ENCODE measurements around the gene C2orf42.
A peak's percentile ranks its signal among the peaks of the same experiment; 100 is the strongest.

- no peak for TF ChIP-seq USF1 (IDR thresholded peaks at IDR 0.05)
- no peak for TF ChIP-seq YY1 (IDR thresholded peaks at IDR 0.05; ENCODE audit: low read depth)
- TF ChIP-seq EGR1 (IDR thresholded peaks at IDR 0.05): no peak
- TF ChIP-seq, protein P1, sequence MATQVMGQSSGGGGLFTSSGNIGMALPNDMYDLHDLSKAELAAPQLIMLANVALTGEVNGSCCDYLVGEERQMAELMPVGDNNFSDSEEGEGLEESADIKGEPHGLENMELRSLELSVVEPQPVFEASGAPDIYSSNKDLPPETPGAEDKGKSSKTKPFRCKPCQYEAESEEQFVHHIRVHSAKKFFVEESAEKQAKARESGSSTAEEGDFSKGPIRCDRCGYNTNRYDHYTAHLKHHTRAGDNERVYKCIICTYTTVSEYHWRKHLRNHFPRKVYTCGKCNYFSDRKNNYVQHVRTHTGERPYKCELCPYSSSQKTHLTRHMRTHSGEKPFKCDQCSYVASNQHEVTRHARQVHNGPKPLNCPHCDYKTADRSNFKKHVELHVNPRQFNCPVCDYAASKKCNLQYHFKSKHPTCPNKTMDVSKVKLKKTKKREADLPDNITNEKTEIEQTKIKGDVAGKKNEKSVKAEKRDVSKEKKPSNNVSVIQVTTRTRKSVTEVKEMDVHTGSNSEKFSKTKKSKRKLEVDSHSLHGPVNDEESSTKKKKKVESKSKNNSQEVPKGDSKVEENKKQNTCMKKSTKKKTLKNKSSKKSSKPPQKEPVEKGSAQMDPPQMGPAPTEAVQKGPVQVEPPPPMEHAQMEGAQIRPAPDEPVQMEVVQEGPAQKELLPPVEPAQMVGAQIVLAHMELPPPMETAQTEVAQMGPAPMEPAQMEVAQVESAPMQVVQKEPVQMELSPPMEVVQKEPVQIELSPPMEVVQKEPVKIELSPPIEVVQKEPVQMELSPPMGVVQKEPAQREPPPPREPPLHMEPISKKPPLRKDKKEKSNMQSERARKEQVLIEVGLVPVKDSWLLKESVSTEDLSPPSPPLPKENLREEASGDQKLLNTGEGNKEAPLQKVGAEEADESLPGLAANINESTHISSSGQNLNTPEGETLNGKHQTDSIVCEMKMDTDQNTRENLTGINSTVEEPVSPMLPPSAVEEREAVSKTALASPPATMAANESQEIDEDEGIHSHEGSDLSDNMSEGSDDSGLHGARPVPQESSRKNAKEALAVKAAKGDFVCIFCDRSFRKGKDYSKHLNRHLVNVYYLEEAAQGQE (IDR thresholded peaks at IDR 0.05; ENCODE audit: low read depth): no peak
- no peak for TF ChIP-seq ZBTB7A (IDR thresholded peaks at IDR 0.05; ENCODE audit: low read depth)
- TF ChIP-seq EP300 (IDR thresholded peaks at IDR 0.05; ENCODE audit: borderline replicate concordance): no peak
- no peak for TF ChIP-seq CREB1 (IDR thresholded peaks at IDR 0.05; ENCODE audit: low read depth)
- no peak for TF ChIP-seq CEBPB (IDR thresholded peaks at IDR 0.05)
- peak; percentile 86 for TF ChIP-seq NFIC (IDR thresholded peaks at IDR 0.05)
- TF ChIP-seq TCF12 (IDR thresholded peaks at IDR 0.05; ENCODE audit: low read depth): no peak
- TF ChIP-seq TAF1 (IDR thresholded peaks at IDR 0.05; ENCODE audit: low read depth): no peak
Measured at GRCh38 chr2:70111752-70112591, 78.8 kb downstream of the C2orf42 start.
